Loucy (cell line): ENCODE data around the gene NTPCR.
"Not testable (repeated sequence)": the region's sequence is repeated elsewhere in the genome, so short reads cannot be mapped to it uniquely, and the experiment has no call there.

Source experiments
- H2AFZ ChIP-seq: fragments of 200-600 bp; sonication (generic); 2 replicates; pipeline ENCODE4 v1.6.0; 2016; ENCODE audit warnings: antibody characterized with exemption, mild to moderate bottlenecking, low read length, moderate library complexity
- H3F3A ChIP-seq: fragments of 200-600 bp; 2 replicates; pipeline ENCODE4 v1.6.0; 2016; ENCODE audit warnings: antibody characterized with exemption, low read depth, mild to moderate bottlenecking
- H3K27me3 ChIP-seq: fragments of 200-600 bp; sonication (generic); 2 replicates; pipeline ENCODE4 v1.6.1; 2014; ENCODE audit warnings: low read length, mild to moderate bottlenecking; ENCODE audit not compliant: insufficient read depth, poor library complexity, severe bottlenecking
- H3K36me3 ChIP-seq: fragments of 200-600 bp; sonication (generic); 2 replicates; pipeline ENCODE4 v1.6.1; 2016; ENCODE audit warnings: low read length; ENCODE audit not compliant: insufficient read depth
- H3K4me1 ChIP-seq: fragments of 200-600 bp; sonication (generic); 2 replicates; pipeline ENCODE4 v1.5.1; 2014; ENCODE audit warnings: low read length, mild to moderate bottlenecking; ENCODE audit not compliant: insufficient read depth, poor library complexity, severe bottlenecking
- H3K4me2 ChIP-seq: fragments of 200-600 bp; sonication (generic); 2 replicates; pipeline ENCODE4 v1.6.0; 2014; ENCODE audit warnings: antibody characterized with exemption, low read length, low read depth, mild to moderate bottlenecking; ENCODE audit not compliant: poor library complexity, severe bottlenecking
- H3K4me3 ChIP-seq: fragments of 200-600 bp; sonication (generic); 2 replicates; pipeline ENCODE4 v1.5.1; 2014; ENCODE audit warnings: low read length, mild to moderate bottlenecking, mixed read lengths; ENCODE audit not compliant: poor library complexity, severe bottlenecking
- H3K79me2 ChIP-seq: fragments of 200-600 bp; sonication (generic); 2 replicates; pipeline ENCODE4 v1.6.1; 2014; ENCODE audit warnings: low read length; ENCODE audit not compliant: insufficient read depth
- H3K9ac ChIP-seq: fragments of 200-600 bp; sonication (generic); 2 replicates; pipeline ENCODE4 v1.6.0; 2014; ENCODE audit warnings: mild to moderate bottlenecking, low read depth, low read length, moderate library complexity; ENCODE audit not compliant: poor library complexity, severe bottlenecking
- H3K9me2 ChIP-seq: fragments of 200-600 bp; sonication (generic); replicated peaks from 2 replicates; pipeline ENCODE4 v1.6.1; 2016; ENCODE audit warnings: low read depth, low read length, mixed read lengths
- H3K9me3 ChIP-seq: fragments of 200-600 bp; sonication (generic); 2 replicates; pipeline ENCODE4 v1.6.1; 2014; ENCODE audit warnings: mild to moderate bottlenecking, antibody characterized with exemption, low read length, low read depth; ENCODE audit not compliant: insufficient read depth
- H4K20me1 ChIP-seq: fragments of 200-600 bp; sonication (generic); 2 replicates; pipeline ENCODE4 v1.6.0; 2014; ENCODE audit warnings: antibody characterized with exemption, low read length, mild to moderate bottlenecking; ENCODE audit not compliant: insufficient read depth, poor library complexity, severe bottlenecking
- EZH2phosphoT487 ChIP-seq: fragments of 200-600 bp; IDR thresholded peaks from 2 replicates; pipeline ENCODE4 v1.6.1; 2018; ENCODE audit warnings: antibody characterized with exemption, mild to moderate bottlenecking, moderate library complexity, borderline replicate concordance
- TF ChIP-seq, protein P1 (sequence below): fragments of 200-600 bp; sonication (generic); conservative IDR thresholded peaks from 2 replicates; pipeline ENCODE4 v1.5.1; 2014; ENCODE audit warnings: mild to moderate bottlenecking, antibody characterized with exemption, low read length

Gene NTPCR

DNA sequence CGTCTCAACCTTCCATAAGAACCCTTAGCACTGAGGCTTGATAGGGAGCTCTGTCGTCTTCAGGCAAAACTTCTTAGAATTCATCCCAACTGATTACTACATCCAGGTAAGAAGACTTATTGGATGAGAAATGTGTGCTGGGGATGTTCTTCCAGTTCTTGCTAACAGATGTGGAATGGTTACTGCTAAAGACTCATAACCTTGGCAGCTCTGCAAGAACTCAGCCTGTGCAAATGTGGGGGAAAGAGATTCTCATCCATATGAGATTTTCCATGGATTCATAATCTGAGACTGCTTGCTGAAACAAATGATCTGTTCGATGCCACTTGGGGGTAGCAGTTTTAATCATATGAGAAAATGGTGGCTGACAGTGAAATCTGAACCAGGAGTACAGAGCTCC, 48.2 kb downstream of the NTPCR start:
- TF ChIP-seq EZH2phosphoT487 = no peak
- TF ChIP-seq, protein P1, sequence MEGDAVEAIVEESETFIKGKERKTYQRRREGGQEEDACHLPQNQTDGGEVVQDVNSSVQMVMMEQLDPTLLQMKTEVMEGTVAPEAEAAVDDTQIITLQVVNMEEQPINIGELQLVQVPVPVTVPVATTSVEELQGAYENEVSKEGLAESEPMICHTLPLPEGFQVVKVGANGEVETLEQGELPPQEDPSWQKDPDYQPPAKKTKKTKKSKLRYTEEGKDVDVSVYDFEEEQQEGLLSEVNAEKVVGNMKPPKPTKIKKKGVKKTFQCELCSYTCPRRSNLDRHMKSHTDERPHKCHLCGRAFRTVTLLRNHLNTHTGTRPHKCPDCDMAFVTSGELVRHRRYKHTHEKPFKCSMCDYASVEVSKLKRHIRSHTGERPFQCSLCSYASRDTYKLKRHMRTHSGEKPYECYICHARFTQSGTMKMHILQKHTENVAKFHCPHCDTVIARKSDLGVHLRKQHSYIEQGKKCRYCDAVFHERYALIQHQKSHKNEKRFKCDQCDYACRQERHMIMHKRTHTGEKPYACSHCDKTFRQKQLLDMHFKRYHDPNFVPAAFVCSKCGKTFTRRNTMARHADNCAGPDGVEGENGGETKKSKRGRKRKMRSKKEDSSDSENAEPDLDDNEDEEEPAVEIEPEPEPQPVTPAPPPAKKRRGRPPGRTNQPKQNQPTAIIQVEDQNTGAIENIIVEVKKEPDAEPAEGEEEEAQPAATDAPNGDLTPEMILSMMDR = no peak
- H4K20me1 ChIP-seq = no peaks in the 10 kb centered on the region

DNA sequence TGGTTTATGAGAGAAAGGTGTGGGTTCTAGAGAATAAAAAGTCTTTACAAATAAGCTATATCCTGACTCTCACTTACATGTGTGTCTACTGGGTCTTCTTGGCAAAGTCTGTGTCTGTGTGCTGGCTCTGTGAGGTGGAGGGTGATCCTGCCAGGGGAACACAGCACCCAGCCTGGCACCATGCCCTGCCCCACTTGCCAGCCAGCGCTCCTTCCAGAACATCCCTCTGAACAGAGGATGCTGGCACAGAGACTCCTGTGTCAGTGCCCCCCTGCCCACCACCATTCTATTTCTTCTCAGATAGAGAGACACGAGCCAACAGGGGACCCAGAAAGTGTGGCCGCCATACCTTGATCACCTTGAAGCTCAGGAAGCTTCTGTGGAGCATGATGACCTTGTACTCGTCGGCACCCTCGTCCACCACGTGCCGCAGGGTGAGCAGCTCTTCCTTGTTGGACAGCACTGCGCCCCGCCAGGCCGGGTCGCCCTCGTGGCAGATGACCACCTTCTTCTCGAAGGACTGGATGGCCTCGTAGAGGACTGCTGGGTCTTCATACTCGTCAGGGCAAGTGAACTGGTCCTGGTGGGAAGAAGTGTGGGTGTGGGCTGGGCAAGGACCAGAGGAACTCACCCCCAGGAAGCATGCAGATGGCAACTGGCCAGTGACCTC, 49.7 kb downstream of the NTPCR start:
- Histone ChIP-seq H2AFZ (no peak overlapping the region), H3K4me2 (no peak overlapping the region), H3K4me3 (no peak overlapping the region), H3K9me3 (no peaks in the 10 kb centered on the region), H3K79me2 (no peaks in the 10 kb centered on the region), H3K9me2 (no peaks in the 10 kb centered on the region), H4K20me1 (no peaks in the 10 kb centered on the region), H3K4me1 (peaks cover 6% of the 10 kb centered on the region), H3F3A (no peaks in the 10 kb centered on the region), H3K27me3 (no peaks in the 10 kb centered on the region), H3K9ac (no peak overlapping the region), H3K36me3 (peaks cover 42% of the 10 kb centered on the region; the same call in 1 of the 2 replicates)
- TF ChIP-seq EZH2phosphoT487 = no peak
- TF ChIP-seq, protein P1 = no peak

More for the DNA sequence above, 48.2 kb downstream of the NTPCR start:
- Histone ChIP-seq H3K4me1 (peaks cover 10% of the 10 kb centered on the region), H3K4me3 (no peak overlapping the region), H3K4me2 (no peak overlapping the region), H3F3A (no peaks in the 10 kb centered on the region), H3K36me3 (peaks cover 52% of the 10 kb centered on the region), H3K9ac (no peak overlapping the region), H3K27me3 (no peaks in the 10 kb centered on the region), H3K79me2 (no peaks in the 10 kb centered on the region), H3K9me3 (peaks cover 5% of the 10 kb centered on the region; the same call in 1 of the 2 replicates), H2AFZ (no peak overlapping the region), H3K9me2 (no peaks in the 10 kb centered on the region)

DNA sequence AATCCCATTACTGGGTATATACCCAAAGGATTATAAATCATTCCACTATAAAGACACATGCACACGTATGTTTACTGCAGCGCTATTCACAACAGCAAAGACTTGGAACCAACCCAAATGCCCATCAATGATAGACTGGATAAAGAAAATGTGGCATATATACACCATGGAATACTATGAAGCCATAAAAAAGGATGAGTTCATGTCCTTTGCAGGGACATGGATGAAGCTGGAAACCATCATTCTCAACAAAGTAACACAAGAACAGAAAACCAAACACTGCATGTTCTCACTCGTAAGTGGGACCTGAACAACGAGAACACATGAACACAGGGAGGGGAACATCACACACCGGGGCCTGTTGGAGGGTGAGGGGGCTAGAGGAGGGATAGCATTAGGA, 53.2 kb downstream of the NTPCR start:
- not testable (repeated sequence) for H3K9me3 ChIP-seq, H2AFZ ChIP-seq, H3K4me1 ChIP-seq, H3K79me2 ChIP-seq, H3K27me3 ChIP-seq, H3F3A ChIP-seq, H3K4me2 ChIP-seq, H3K9me2 ChIP-seq, H3K9ac ChIP-seq, H3K4me3 ChIP-seq, H4K20me1 ChIP-seq
- H3K36me3 ChIP-seq = peaks cover 21% of the 10 kb centered on the region; the same call in 1 of the 2 replicates

DNA sequence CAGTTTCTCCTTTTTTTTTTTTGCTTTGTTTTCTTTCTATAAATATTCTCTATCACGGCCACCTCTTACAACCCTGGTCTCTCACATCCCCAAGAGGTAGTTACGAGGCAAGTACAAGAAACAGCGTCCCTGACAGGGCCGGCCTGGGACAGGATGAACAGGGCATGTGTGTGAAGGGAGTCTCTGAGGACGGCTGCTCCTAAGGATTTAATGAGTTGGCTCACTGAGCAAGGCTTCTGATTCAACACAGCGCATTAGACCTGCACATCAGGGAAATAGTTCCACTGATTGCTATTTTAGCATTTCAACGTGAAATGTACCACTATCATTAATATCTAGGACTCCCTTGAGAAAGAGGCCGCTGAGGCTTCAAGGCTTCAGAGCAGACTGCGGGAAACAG, 54.0 kb downstream of the NTPCR start:
- TF ChIP-seq, protein P1 = no peak
- no peak for TF ChIP-seq EZH2phosphoT487
- Histone ChIP-seq H3K9me2 (no peaks in the 10 kb centered on the region), H3K36me3 (peaks cover 15% of the 10 kb centered on the region; the same call in 1 of the 2 replicates), H3K4me1 (no peaks in the 10 kb centered on the region), H3K9me3 (no peaks in the 10 kb centered on the region), H3K9ac (no peak overlapping the region), H4K20me1 (no peaks in the 10 kb centered on the region), H3K79me2 (no peaks in the 10 kb centered on the region), H3K4me2 (no peak overlapping the region), H3K27me3 (no peaks in the 10 kb centered on the region), H3F3A (no peaks in the 10 kb centered on the region), H3K4me3 (no peak overlapping the region), H2AFZ (no peak overlapping the region)
